ENCODE results near the gene CHRNG.
"Not testable (repeated sequence)": the region's sequence is repeated elsewhere in the genome, so short reads cannot be mapped to it uniquely, and the experiment has no call there.

Gene CHRNG

GRCh38 chr2:232528746-232529460, 10.6 kb upstream of the CHRNG start:
- DNase-seq: no peak

- DNase-seq: no peak
Observed at GRCh38 chr2:232529806-232530547, 9.5 kb upstream of the CHRNG start.

- DNase-seq: no peak
Observed at GRCh38 chr2:232530626-232531260, 8.7 kb upstream of the CHRNG start.

- no peak for DNase-seq
Observed at GRCh38 chr2:232532419-232532818, 7.1 kb upstream of the CHRNG start.

GRCh38 chr2:232532821-232533220, 6.7 kb upstream of the CHRNG start:
- DNase-seq: not testable (repeated sequence)

- no peak for DNase-seq
Observed at GRCh38 chr2:232533944-232534710, 5.4 kb upstream of the CHRNG start.

GRCh38 chr2:232534940-232535651, 4.4 kb upstream of the CHRNG start:
- no peak for DNase-seq

- no peak for DNase-seq
Observed at GRCh38 chr2:232535761-232536530, 3.5 kb upstream of the CHRNG start.

GRCh38 chr2:232537079-232537478, 2.4 kb upstream of the CHRNG start:
- no peak for DNase-seq

- DNase-seq: no peak
Observed at GRCh38 chr2:232537499-232537898, 2.0 kb upstream of the CHRNG start.

- no peak for DNase-seq
Observed at GRCh38 chr2:232538671-232539070, 821 bp upstream of the CHRNG start.

- no peak for DNase-seq
Observed at GRCh38 chr2:232540441-232541041, 1.0 kb downstream of the CHRNG start.

GRCh38 chr2:232541195-232541960, 1.9 kb downstream of the CHRNG start:
- DNase-seq: no peak

GRCh38 chr2:232541961-232542714, 2.6 kb downstream of the CHRNG start:
- DNase-seq: no peak

GRCh38 chr2:232542715-232543467, 3.4 kb downstream of the CHRNG start:
- DNase-seq: no peak

GRCh38 chr2:232543491-232543890, 4.0 kb downstream of the CHRNG start:
- no peak for DNase-seq

- DNase-seq: no peak
Observed at GRCh38 chr2:232543928-232544631, 4.6 kb downstream of the CHRNG start.

- DNase-seq: no peak
Observed at GRCh38 chr2:232544674-232545073, 5.2 kb downstream of the CHRNG start.

Measured in T-helper 1 cell (primary cell).